HT1080 (cell line): Measurements from ENCODE around the gene PHAX. TPM values are rescaled to one million over a fixed set of nuclear protein-coding genes. Genes with fewer than 3 reads are reported as not detected.
"Not testable (repeated sequence)": the region's sequence is repeated elsewhere in the genome, so short reads cannot be mapped to it uniquely, and the experiment has no call there.

Experiments
- DNase-seq: peaks from one replicate; pipeline ENCODE4 v3.0.0-alpha.2; 2015; ENCODE audit warnings: low read depth
- total RNA-seq: library from RNA; depleted of rRNA; stranded (reverse); fragments of >200 nt; shearing (Covaris generic); gene quantifications from 2 replicates; pipeline ENCODE4 v1.2.3, GENCODE V29; 2014

The PHAX gene
- total RNA-seq, 1 experiment from 2014 or later: 60.4 TPM

DNA sequence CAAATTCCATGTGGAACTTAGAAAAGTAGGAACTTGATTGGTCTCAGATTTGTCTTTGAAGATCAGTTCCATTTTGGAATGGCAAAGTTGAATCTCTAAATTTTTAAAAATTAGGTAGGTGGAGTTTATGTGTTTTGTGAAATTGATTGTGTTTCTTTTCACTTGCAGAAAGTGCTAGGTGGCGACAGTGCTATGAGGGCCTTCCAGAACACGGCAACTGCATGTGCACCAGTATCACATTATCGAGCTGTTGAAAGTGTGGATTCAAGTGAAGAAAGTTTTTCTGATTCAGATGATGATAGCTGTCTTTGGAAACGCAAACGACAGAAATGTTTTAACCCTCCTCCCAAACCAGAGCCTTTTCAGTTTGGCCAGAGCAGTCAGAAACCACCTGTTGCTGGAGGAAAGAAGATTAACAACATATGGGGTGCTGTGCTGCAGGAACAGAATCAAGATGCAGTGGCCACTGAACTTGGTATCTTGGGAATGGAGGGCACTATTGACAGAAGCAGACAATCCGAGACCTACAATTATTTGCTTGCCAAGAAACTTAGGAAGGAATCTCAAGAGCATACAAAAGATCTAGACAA, 2.8 kb downstream of the PHAX start:
- DNase-seq: no peak

DNA sequence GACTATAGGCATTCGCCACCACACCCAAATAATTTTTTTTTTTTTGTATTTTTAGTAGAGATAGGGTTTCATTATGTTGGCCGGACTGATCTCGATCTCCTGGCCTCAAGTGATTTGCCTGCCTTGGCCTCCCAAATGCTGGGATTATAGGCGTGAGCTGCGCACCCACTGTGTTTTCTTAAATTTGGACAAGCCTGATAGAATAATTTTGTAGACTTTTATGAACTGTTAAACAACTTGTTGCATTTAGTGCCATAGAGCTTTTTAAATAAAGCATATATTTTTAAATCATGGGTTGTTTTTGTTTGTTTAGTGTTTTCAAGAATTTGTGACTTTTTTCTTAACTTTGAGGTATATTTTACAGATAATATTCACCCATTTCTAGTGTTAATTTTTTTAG, 4.8 kb downstream of the PHAX start:
- DNase-seq: no peak

DNA sequence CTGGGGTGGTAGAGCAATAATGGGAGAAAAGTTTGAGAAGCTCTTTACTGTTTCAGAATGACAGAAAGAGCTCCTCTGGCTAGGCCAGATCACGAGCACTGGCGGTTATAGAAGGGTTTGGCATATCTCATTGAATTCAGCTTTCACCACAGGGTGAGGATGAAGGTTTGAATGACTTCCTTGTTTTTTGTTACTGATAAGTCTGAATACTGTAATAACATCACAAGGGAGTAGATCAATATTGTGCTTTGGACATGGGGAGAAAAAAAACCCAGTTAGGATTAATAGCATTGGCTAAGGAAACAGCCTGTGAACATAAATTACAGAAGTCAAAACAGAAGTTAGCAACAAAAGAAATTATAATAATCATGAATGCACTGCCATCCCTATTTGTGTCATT, 9.4 kb downstream of the PHAX start:
- no peak for DNase-seq

DNA sequence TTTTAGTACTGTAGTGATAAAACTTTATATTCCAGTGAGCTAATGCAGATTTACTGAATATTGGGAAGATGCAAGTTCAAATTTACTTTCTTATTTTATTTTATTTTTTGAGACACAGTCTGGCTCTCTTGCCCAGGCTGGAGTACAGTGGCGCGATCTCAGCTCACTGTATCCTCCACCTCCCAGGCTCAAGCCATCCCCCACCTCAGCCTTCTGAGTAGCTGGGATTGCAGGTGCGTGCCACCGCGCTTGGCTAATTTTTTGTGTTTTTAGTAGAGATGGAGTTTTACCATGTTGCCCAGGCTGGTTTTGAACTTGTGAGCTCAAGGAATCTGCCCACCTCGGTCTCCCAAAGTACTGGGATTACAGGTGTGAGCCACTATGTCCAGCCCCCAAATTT, 9.9 kb downstream of the PHAX start:
- no peak for DNase-seq

DNA sequence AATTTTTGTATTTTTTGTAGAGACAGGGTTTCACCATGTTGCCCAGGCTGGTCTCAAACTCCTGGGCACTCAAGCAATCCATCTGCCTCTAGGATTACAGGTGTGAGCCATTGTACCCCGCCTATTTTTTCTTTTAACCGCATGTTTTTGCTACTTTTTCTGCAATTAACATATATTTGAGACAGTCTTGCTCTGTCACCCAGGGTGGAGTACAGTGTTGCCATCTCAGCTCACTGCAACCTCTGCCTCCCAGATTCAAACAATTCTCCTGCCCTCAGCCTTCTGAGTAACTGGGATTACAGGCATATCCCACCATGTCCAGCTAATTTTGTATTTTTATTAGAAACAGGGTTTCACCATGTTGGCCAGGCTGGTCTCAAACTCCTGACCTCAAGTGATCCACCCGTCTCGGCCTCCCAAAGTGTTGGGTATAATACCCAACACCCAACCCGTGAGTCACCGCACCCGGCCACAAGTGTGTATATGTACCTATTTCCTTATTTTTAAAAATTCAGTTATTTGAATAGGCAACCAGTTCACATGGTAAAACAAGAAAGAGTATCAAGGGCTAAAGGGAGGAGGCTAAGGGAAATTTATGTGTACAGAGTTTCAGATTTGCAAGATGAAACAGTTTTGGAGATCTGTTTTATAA, 13.3 kb downstream of the PHAX start:
- DNase-seq: no peak

DNA sequence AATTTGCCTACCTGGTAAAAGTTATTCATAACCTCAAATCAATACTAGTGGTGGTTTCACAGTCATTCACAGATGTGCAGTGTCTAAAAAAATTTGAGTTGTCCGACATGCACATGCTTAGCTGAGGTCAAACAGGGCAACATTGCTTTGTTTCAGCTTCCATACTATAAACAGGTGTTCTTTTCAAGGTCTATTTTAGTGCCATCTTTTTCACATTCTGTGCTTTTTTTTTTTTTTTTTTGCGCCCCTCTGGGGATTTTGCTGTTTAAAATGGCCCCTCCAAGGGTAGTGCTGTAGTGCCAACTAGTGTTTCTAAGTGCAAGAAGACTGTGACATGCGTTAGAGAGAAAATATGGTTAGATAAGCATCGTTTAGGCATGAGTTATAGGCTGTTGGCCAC, 14.5 kb downstream of the PHAX start:
- DNase-seq: no peak

DNA sequence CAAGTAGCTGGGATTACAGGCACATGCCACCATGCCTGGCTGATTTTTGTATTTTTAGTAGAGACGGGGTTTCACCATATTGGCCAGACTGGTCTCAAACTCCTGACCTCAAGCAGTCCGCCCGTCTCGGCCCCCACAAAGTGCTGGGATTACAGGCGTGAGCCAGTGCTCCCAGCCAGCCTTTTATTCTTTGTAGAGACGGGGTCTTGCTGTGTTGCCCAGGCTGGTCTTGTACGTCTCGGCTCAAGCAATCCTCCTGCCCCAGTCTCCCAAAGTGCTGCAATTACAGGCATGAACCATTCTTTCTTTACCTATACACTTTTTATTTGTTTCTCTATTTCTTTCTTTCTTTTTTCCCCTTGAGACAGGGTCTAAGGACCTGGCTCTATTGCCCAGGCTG, 16.9 kb downstream of the PHAX start:
- not testable (repeated sequence) for DNase-seq

DNA sequence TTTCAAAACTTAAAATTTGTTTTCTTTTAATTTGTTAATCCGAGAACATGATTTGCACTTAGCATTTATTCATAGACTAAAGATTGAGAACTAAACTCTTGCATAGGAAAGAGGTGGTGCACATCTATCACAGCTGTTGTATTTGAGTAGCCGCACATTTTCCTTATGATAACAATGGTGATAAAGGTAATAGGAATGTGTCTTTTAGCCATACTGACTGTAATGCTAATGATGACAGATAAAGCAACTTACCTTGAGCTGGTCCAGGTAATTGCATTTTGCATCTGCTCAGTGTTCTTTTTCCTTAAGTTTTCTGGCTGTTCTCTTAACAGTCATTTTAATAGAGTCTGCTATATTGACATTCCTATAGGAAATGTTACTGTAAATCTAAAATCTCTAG, 19.0 kb downstream of the PHAX start:
- DNase-seq: no peak

DNA sequence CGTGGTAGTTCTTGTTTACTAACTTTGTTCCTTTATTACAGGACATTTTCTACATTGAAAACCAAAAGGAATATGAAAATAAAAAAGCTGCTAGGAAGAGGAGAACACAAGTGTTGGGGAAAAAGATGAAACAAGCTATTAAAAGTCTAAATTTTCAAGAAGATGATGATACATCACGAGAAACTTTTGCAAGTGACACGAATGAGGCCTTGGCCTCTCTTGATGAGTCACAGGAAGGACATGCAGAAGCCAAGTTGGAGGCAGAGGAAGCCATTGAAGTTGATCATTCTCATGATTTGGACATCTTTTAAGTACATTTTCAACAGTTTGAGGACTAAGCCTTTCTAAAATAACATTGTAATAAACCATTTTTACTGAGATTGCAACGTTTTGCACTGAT, 23.8 kb downstream of the PHAX start:
- DNase-seq: peak; percentile 76

DNA sequence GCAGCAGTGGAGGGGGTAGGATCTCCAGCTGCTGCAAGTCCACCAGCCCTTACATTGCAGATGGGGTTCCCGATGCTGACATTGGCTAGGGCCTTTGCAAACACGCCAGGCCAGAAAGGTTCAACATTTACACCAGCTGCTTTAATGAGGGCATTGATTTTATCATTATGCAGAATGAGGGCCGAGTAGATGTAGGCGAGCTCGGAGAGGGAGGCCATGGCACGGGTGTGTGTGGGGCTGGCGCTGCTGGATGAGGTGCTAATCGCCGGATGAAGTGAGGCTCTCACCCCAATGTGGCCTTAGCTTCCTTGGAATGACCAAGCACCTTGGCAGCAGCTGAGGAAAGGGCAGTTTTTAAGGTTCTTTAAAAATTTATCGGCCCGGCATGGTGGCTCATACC, 27.4 kb downstream of the PHAX start:
- no peak for DNase-seq

DNA sequence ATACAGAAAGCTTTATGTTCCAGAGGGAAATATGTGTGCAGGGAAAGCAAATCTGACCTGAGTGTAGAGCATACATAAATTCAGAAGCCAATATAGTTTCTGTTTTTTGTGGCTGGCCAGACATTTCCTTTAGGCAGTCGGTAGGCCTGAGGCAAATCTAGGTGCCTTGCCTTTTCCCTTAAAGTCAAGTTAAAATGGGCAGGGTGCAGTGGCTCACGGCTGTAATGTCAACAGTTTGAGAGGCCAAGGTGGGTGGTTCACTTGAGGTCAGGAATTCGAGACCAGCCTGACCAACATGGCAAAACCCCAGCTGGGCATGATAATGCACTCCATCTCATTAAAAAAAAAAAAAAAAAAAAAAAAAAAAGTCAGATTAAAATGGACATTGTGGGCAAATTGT, 31.2 kb downstream of the PHAX start:
- DNase-seq: no peak

DNA sequence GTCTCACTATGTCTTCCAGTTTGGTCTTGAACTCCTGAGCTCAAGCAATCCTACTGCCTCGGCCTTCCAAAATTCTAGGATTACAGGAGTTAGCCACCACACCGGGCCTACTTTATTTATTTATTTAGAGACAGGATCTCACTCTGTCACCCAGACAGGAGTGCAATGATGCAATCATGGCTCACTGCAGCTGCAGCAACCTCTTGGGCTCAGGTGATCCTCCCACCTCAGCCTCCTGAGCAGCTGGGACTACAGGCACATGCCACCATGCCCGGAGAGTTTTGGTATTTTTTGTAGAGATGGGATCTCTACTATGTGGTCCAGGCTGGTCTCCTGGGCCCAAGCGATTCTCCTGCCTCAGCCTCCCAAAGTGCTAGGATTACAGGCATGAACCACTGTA, 32.8 kb downstream of the PHAX start:
- DNase-seq: no peak

DNA sequence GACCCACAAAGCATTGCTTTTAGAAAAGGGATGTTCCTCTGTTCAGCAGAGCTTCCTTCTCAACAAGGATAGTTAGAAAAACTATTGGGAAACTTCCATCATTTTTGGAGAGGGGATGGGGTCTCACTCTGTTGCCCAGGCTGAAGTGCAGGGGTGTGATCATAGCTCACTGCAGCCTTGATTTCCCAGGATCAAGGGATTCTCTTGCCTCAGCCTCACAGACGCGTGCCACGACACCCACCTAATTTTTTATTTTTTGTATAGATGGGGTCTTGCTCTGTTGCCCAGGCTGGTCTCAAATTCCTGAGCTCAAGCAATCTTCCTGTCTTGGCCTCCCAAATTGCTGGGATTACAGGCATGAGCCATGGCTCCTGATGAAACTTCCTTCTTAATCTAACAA, 34.8 kb downstream of the PHAX start:
- no peak for DNase-seq

DNA sequence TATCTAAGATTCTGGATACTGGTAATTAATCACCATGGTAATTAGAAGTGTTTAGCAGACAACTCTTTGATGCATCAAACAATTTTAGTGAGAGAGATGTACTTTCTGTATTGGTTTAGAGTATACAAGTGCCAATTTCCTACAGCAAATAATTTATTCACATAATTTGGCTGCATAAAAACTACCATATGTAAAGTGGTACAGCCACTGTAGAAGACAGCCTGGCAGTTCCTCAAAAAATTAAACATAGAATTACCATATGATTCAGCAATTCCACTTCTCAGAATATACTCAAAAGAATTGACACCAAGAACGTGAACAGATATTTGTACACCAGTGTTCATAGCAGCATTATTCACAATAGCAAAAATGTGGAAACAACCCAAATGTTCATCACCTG, 36.2 kb downstream of the PHAX start:
- DNase-seq: no peak

DNA sequence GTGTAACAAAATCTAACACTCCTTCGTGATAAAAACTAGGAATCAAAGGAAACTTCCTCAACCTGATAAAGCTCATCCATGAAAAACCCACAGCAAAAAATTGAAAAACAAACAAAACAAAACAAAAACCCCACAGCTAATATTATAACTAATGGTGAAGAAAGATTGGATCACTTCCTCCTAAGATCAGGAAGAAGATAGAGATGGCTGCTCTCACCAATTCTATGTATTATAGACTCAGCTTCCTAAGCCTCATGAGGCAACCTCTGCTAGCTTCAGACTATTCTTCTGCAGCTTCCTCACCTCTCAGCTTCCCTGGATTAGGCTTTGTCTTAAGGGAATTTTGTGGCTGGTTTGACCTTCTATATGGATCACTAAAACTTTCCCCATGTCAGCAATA, 40.1 kb downstream of the PHAX start:
- no peak for DNase-seq

DNA sequence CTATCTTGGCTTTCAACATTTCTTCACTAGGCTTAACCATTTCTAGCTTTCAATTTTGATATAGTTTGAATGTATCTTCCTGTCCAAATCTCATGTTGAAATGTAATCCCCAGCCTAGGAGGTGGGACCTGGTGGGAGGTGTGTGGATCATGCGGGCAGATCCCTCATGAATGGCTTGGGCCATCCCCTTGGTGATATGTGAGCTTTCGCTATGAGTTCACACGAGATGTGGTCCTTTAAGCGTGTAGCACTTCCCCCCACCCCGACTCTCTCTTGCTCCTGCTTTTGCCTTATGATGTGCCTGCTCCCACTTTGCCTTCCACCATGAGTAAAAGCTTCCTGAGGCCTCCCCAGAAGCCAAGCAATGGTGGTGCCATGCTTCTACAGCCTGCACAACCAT, 40.6 kb downstream of the PHAX start:
- no peak for DNase-seq

DNA sequence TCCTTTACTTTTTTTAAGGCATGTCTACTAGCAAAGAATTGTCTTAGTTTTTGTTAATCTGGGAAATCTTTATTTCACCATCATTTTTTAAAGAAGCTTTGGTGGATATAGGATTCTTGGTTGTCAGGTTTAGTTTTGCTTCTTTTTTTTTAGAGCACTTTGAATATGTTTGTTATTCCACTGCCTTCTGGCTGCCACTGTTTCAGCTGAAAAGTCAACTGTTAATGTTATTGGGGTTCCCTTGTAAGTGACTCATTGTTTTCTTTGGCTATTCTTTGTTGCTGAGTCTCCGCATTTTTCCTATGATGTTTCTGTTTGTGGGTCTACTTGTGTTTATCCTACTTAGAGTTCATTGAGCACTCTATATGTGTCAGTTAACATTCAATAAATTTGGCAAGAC, 44.4 kb downstream of the PHAX start:
- no peak for DNase-seq

DNA sequence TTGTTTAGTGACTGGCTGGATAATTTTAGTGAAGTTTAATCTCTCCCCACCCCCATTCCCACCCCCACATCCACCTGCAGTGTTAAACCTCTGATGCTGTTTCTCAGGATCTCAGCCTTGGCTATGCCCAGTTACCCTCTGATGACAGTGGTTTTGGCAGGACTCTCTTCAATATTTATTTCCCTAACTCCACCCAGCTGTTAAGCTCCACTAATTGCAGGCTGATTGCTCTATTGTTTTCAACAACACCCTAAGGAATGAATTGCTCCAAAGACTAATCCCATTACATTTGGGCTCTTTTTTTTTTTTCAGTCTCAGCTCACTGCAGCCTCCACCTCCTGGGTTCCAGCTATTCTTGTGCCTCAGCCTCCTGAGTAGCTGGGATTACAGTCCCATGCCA, 46.3 kb downstream of the PHAX start:
- DNase-seq: no peak

DNA sequence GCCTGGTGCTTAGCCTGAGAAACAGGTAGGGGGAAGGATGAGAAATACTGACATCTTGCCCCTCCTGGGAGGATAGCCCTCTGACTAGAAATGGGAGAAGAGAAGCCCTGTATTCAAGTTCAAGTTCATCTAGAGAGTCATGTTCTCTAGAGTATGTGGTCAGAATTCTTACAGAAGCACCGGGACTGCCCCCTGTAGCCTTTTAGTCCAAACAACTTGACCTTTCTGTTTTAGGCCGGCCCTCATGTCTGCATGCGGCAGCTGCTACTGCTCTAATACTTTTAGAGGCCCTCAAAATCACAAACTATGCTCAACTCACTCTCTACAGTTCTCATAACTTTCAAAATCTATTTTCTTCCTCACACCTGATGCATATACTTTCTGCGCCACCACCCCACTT, 47.7 kb downstream of the PHAX start:
- DNase-seq: no peak

DNA sequence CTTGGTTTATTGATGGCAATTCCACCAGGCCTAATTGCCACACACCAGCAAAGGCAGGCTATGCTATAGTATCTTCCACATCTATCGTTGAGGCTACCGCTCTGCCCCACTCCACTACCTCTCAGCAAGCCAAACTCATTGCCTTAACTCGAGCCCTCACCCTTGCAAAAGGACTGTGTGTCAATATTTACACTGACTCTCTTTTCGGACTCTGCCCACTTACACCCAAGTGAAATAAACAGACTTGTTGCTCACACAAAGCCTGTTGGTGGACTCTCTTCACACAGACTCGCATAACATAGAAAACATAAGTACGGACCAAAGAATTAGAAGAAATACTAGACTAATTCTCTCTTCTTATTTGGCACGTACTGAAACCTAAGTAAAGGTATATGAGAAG, 48.3 kb downstream of the PHAX start:
- DNase-seq: not testable (repeated sequence)

DNA sequence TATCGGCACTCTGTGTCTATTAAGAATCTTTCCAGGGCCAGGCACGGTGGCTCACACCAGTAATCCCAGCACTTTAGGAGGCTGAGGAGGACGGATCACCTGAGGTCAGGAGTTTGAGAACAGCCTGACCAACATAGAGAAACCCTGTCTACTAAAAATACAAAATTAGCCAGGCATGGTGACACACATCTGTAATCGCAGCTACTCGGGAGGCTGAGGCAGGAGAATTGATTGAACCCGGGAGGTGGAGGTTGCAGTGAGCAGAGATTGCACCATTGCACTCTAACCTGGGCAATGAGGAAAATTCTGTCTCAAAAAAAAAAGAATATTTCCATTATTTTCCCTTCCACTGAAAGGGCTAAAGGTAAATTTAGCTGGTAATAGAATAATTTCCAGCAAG, 49.0 kb downstream of the PHAX start:
- not testable (repeated sequence) for DNase-seq

DNA sequence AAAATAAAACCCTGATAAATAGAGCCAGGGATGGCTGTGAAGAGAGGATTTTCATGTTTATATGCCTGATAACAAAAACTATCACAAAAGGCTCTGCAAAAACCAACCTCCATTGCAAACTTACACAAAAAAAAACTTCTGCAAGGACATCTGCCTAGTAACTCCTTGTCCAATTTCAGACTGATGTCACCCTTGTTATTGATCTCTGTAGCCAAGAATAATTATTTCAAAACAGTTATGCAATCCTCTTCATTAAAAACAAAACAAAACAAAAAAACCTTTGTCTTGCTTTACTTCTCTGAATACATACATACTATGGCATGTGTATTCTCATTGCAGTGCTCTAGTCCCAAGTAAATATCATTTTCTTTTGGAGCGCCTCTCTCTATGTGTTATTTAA, 49.7 kb downstream of the PHAX start:
- DNase-seq: no peak

DNA sequence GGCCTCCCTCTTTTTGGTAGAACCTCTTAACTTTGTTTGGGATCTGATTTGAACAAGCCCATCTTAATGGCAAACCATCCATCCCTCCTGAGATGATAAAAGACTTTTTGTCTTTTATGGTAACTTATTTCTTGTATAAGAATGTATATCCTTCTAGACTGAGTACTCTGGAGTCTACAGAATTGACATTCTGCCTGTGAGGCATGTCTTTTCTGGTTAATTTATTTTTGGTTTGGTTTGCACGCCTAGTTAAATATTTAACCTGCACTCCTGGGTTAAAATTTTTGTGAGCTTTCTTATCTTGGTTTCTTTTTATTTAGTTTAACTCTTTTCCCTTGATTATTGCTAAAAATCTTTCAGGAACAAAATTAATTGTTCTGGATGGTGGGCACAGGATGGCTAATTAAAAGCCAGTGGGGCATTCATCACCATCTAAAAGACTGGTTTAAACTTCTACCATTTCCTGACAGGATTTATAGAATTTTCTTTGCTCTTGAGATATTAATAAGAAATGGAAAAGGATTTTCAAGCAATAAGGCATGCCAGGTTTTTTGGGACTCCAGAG, 50.3 kb downstream of the PHAX start:
- no peak for DNase-seq
